Neural cell (in vitro differentiated cells): ENCODE data around the gene GZMA.

Source experiments
- EP300 ChIP-seq: fragments of 450-650 bp; conservative IDR thresholded peaks from 2 replicates; pipeline ENCODE4 v1.6.1; 2014; ENCODE audit warnings: antibody characterized with exemption, mild to moderate bottlenecking, moderate library complexity; ENCODE audit not compliant: poor library complexity, severe bottlenecking
- EZH2 ChIP-seq: fragments of 200-600, 300-800 bp; shearing (Covaris generic), sonication (generic); IDR thresholded peaks from 2 replicates; pipeline ENCODE4 v1.6.1; 2014; ENCODE audit warnings: antibody characterized with exemption, low read length, borderline replicate concordance, mild to moderate bottlenecking; ENCODE audit not compliant: insufficient read depth, poor library complexity, severe bottlenecking
- MXI1 ChIP-seq: fragments of 450-650 bp; conservative IDR thresholded peaks from 2 replicates; pipeline ENCODE4 v1.6.1; 2014; ENCODE audit warnings: antibody characterized with exemption, mild to moderate bottlenecking; ENCODE audit not compliant: poor library complexity, severe bottlenecking
- POLR2AphosphoS5 ChIP-seq: IDR thresholded peaks from 2 replicates; pipeline ENCODE4 v1.6.1; 2012
- RAD21 ChIP-seq: fragments of 450-650 bp; conservative IDR thresholded peaks from 2 replicates; pipeline ENCODE4 v1.6.1; 2014; ENCODE audit warnings: antibody characterized with exemption, mild to moderate bottlenecking, moderate library complexity
- TAF1 ChIP-seq: IDR thresholded peaks from 2 replicates; pipeline ENCODE4 v1.6.1; 2012; ENCODE audit warnings: low read depth
- TF ChIP-seq, protein P1 (sequence below): fragments of 450-650 bp; IDR thresholded peaks from 2 replicates; pipeline ENCODE4 v1.5.1; 2014; ENCODE audit warnings: antibody characterized with exemption, mild to moderate bottlenecking, moderate library complexity; ENCODE audit not compliant: poor library complexity, severe bottlenecking
- TF ChIP-seq, protein P2 (sequence below): IDR thresholded peaks from 2 replicates; pipeline ENCODE4 v1.6.1; 2012; ENCODE audit warnings: borderline replicate concordance

DNA sequence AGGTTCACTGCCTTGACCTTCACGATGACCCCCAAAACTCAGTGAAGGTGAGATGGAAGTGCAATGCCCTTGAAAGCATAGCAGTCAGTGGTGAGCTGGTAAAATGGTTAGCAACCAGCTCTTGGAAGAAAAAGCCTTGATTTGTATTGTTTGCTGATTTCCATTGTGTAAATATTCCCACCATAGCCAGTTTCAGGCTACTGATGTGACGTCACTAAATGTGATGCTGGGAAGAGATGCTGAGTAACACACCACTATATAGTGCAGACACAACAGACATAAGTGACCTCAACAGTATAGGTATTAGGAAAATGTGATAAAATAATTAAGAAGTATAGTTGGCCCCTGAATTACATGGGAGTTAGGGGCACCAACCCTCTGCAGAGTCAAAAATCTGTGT lies 47.3 kb upstream of the GZMA start:
- TF ChIP-seq, protein P1, sequence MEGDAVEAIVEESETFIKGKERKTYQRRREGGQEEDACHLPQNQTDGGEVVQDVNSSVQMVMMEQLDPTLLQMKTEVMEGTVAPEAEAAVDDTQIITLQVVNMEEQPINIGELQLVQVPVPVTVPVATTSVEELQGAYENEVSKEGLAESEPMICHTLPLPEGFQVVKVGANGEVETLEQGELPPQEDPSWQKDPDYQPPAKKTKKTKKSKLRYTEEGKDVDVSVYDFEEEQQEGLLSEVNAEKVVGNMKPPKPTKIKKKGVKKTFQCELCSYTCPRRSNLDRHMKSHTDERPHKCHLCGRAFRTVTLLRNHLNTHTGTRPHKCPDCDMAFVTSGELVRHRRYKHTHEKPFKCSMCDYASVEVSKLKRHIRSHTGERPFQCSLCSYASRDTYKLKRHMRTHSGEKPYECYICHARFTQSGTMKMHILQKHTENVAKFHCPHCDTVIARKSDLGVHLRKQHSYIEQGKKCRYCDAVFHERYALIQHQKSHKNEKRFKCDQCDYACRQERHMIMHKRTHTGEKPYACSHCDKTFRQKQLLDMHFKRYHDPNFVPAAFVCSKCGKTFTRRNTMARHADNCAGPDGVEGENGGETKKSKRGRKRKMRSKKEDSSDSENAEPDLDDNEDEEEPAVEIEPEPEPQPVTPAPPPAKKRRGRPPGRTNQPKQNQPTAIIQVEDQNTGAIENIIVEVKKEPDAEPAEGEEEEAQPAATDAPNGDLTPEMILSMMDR, result no peak
- TF ChIP-seq MXI1 (no peak), RAD21 (no peak), EZH2 (no peak), TAF1 (no peak), POLR2AphosphoS5 (no peak), EP300 (no peak)
- TF ChIP-seq, protein P2, sequence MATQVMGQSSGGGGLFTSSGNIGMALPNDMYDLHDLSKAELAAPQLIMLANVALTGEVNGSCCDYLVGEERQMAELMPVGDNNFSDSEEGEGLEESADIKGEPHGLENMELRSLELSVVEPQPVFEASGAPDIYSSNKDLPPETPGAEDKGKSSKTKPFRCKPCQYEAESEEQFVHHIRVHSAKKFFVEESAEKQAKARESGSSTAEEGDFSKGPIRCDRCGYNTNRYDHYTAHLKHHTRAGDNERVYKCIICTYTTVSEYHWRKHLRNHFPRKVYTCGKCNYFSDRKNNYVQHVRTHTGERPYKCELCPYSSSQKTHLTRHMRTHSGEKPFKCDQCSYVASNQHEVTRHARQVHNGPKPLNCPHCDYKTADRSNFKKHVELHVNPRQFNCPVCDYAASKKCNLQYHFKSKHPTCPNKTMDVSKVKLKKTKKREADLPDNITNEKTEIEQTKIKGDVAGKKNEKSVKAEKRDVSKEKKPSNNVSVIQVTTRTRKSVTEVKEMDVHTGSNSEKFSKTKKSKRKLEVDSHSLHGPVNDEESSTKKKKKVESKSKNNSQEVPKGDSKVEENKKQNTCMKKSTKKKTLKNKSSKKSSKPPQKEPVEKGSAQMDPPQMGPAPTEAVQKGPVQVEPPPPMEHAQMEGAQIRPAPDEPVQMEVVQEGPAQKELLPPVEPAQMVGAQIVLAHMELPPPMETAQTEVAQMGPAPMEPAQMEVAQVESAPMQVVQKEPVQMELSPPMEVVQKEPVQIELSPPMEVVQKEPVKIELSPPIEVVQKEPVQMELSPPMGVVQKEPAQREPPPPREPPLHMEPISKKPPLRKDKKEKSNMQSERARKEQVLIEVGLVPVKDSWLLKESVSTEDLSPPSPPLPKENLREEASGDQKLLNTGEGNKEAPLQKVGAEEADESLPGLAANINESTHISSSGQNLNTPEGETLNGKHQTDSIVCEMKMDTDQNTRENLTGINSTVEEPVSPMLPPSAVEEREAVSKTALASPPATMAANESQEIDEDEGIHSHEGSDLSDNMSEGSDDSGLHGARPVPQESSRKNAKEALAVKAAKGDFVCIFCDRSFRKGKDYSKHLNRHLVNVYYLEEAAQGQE, result no peak
